RCC 7860 (cell line): Measurements from ENCODE around the gene MAP2.
A peak's percentile ranks its signal among the peaks of the same experiment; 100 is the strongest.
"Not testable (repeated sequence)": the region's sequence is repeated elsewhere in the genome, so short reads cannot be mapped to it uniquely, and the experiment has no call there.

Experiments
- DNase-seq: peaks from one replicate; pipeline ENCODE4 v3.0.0-alpha.2; 2015; ENCODE audit warnings: low spot score
- FAIRE-seq: peaks from 2 replicates; lab custom pipeline; 2012; peaks lifted over from hg19 to GRCh38; lab: Jason Lieb, UNC

MAP2 gene

DNA sequence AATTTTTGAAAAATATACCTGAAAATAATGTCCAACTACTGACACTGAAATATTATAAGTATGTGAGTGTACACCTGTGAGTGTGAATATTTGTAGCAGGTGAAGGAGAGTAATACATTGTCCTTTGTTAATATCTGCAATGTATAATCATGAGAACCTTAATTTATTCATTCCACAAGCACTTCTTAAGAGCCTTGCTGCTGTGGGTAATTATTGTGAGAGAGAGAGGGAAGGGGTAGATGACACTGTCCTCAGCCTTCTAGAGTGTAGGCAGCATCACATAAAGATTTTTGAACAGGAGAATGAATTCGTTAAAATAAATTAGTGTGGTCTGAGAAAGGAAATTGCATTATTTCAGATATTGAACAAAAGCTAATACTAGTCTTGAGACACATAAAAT, 157.2 kb downstream of the MAP2 start:
- FAIRE-seq (no peak), DNase-seq (no peak)

DNA sequence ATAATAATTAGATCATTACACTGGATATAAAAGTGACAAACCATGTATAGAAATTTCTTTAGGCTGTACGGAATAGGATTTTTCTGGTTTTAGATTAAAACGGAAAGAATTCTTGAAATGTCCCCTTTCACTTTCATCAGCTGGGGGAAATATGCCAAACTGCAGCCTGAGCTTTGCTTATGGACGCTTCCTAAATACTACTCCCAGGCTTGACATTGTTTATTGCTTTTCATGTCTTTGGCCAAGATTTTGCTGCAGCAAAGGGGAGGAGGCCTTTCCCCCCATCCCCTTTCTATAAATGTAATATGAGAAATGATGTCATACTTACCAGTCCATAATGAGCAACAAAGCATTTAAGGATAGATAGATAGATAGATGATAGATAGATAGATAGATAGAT, 158.4 kb downstream of the MAP2 start:
- FAIRE-seq (no peak), DNase-seq (no peak)

DNA sequence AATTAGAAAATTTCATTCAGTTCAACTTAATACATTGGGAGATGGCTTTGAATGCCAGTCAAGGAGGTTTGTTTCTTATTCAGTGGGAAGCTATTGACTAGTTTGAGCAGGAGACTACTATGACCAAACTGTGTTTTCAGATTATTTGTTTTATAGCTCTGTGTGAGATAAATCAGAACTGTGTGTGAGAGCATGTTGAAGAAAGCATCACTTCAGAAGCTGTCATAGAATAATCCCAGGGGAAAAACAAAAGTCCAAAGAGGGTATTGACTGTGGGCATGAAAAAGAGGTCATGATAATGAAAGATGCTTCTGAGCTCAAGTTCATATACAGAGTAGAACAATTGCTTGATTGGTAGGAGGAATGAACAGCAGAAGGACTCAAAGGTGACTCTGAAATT, 160.6 kb downstream of the MAP2 start:
- no peak for FAIRE-seq
- DNase-seq = no peak

DNA sequence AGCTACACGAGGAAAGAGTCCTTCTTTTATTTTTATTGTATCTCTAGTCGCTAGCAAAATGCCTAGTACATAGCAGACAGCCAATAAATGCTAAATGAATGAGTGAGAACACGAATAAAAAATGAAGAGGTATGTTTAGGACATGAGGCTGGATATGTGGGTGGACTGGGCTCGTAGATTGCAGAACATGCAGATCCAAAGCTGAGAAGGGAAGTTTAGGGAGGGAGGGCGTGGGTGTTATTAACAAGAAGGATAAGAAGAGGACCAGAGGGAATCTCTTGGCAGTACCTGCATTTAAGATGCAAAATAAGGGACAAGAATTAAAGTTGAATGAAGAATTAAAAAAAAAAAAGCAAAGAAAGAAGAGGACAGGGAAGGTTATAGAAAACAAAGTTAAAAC, 161.1 kb downstream of the MAP2 start:
- FAIRE-seq = no peak

DNA sequence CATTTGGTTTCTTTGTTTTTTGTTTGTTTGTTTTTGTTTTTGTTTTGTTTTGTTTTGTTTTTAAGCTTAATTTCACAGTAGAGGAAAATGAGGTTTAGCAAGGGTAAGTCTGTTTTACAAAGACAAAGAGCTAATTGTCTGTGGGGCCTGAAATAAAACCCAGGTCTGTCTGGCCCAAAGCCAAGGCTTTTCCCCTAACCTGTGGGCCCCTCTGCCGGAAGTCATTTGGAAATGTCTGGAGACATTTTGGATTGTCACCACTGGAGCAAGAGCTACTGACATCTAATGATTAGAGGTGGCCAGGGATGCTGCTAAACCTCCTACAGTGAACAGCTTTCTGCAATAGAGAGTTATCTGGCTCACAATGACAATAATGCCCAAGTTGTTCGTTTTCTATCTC, 167.2 kb downstream of the MAP2 start:
- DNase-seq = no peak
- no peak for FAIRE-seq

More for the DNA sequence above, 161.1 kb downstream of the MAP2 start:
- DNase-seq = no peak

DNA sequence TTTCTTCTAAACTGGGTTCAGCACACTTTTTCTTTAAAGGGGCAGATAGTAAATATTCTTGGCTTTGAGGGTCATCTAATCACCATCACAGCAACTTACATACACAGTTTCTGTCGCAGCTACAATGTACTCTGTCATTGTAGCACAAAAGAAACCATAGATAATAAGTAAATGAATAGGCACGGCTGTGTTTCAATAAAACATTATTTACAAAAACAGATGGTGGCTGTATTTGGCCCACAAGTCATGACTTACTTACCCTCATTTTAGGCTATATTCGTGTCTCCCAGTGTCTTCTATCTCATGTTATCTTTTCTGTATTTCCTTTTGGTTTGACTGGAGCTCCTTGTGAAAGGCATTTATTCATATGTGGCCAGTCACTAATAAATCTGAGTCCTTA, 168.3 kb downstream of the MAP2 start:
- FAIRE-seq = no peak
- no peak for DNase-seq

DNA sequence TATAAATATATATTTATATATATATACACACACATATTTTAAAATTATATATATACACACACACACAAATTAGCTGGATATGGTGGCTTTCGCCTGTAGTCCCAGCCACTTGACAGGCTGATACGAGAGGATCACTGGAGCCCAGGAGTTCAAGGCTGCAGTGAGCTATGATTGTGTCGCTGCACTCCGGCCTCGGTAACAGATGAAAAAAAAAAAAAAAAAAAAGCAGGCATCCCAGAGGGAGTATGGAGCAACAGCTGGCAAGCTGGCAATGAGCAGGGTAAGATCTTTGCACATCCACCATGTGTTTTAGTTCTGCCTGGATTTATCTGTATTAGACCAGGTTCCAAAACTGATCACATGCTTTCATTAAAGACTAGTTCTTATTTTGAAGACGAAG, 170.1 kb downstream of the MAP2 start:
- DNase-seq (no peak), FAIRE-seq (no peak)

DNA sequence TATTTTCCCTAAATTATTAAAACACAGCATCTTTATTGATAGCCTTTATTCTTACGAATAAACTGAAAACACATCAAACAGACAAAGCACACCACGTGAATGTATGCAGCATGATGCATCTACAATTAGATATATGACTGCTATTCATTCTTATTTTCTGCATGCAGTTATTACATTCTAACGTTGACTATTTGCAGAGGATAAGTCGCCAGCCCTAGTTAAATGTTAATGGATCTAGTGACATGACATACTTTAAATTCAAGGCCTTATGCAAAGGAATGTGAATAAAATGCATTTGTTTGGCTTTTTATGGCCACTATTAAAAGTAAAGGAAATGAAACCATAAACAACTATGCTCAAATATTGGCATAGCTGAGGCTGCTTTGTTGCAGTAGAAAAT, 172.4 kb downstream of the MAP2 start:
- FAIRE-seq (no peak), DNase-seq (no peak)

DNA sequence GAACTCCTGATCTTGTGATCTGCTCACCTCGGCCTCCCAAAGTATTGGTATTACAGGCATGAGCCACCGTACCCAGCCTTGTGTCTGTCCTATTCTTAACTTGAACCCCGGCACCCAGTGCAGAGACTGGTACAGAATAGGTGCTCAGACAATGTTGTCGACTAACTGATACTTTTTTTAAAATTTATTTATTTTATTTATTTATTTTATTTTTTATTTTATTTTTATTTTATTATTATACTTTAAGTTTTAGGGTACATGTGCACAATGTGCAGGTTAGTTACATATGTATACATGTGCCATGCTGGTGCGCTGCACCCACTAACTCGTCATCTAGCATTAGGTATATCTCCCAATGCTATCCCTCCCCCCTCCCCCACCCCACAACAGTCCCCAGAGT, 174.4 kb downstream of the MAP2 start:
- FAIRE-seq, DNase-seq: not testable (repeated sequence)

DNA sequence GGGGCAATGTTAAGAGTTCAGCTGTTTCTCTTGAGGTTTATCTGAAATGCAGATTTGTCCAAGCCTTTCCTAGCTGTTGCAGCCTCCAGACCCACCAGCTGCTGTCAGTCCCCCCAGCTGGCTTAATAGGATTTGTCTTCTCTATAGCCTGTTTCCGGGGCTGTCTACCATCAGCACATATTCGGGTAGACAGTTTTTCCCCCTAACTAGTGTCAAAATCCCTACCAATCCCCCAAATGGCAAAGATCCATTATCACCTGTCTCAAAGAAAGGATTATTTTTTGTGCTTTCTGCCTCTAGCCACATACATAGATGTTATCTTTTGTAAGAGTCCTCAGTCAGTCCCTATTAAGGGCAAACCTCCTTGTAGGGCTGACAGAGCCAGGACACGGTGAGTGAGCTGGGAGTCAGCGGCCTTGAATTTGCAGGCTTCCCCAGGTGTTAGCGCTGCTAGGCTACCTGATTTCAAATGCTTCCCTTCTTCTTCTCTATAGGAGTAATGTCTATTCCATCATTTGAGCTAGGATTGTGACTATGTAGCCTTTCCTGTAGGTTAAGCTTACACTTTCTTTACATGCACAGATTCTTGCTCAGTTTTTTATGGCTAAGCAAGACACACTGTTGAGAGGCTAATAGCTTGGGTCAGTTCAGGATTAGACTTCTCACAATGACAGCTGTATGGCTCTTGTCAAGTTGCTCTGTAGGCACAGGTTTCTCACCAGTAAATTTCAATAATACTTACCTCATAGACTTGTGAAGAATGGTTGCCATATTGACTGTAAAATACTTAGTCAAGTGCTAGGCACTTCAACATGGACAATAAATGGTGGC, 176.7 kb downstream of the MAP2 start:
- no peak for DNase-seq
- FAIRE-seq = no peak

DNA sequence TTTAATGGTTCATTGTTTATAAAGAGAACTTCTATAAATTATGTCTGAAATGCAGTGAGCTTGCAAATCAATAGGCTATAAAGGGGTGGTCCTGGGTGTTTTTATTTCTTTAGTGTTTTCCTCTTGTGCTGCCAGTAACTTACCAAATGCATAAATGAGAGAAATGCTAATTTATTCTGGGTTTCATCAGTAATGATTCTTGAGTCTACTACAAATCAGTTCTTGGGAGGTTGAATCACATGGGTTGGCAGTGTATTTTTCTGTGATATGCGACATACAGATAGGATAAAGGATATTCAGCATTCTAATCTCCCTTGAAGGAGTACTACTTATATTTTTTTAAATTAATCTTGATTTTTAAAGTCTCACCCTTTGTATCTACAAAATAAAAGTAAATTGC, 177.7 kb downstream of the MAP2 start:
- FAIRE-seq = no peak
- no peak for DNase-seq

DNA sequence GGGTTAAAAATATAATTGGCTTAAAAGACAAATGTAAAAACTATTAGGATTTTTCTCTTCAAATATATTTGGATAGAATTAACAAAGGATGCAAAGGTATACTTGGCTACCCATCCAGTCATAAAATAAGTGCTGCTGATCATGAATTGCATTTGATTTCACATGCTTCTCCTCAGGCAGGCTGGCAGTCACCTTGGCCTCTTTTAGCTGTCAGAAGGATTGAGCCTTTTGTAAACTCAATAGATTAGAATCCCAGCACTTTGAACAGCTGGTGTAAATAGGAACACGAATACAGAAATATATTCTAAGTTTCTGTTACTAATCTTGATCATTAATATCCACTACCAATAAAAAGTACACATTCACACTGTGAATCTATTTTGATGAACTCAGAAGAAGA, 178.4 kb downstream of the MAP2 start:
- no peak for FAIRE-seq
- no peak for DNase-seq

DNA sequence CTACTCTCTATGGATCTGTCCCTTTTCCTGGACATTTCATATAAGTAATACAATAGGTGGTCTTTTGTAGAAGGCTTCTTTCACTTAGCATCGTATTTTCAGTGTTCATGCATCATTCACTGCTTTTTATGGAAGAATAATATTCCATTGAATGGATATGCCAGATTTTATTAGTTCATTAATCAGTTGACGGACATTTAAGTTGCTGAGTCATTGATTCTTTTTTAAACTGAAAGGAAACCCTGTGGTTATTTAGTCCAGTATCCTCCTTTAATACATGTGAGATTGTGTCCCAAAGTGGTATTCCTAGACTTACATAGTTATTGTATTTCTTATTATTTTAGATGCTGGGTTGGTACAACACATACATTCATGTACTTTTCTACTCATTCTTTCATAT, 185.7 kb downstream of the MAP2 start:
- DNase-seq = no peak
- FAIRE-seq = no peak

DNA sequence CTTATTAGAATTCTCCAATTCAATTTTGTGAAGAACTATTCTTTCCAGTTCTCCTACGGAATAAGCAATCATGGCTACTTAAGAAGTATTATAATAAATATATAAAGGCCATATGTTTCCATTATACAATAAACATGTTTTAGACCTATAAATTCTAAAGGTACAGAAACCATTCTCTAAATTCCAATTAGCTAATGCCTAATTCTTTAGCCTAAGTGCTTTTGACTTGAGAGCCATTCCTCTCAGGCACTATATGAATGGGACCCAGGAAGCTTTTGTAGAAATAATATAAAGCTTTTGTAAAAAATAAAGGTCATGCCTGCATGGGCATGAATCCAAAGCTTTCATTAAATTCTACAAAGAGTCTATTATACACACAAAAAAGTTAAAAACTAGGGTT, 186.8 kb downstream of the MAP2 start:
- DNase-seq = no peak
- no peak for FAIRE-seq

DNA sequence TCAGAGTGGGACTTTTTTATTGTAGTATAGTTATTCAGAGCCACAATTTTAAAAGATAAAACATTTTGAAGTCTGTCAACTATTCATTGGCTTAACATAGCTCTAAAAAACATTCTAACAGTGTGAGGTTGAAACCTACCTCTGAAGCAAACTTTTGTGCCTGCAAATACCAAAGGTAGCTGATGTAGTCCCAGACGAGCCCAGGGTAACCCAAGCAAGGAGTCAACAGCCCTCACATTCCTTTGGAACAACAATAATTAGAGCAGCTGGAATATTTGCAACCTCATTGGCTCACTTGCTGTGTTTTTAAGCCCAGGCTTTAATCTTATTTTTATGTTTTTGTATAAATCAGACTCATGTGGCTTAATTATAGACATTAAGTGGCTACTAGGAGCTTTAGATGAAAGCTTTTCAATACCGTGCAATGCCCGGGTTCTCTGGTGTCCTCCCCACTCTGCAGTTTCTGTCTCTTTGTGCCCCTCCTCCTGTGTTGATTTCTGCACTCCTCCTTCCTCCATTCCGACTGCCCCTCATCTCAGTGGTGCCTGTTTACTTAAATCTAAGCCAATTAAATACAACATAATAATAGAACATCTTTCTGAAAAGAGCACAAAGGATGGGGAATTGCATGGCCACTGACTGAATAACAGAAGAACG, 189.9 kb downstream of the MAP2 start:
- no peak for DNase-seq
- FAIRE-seq = no peak

DNA sequence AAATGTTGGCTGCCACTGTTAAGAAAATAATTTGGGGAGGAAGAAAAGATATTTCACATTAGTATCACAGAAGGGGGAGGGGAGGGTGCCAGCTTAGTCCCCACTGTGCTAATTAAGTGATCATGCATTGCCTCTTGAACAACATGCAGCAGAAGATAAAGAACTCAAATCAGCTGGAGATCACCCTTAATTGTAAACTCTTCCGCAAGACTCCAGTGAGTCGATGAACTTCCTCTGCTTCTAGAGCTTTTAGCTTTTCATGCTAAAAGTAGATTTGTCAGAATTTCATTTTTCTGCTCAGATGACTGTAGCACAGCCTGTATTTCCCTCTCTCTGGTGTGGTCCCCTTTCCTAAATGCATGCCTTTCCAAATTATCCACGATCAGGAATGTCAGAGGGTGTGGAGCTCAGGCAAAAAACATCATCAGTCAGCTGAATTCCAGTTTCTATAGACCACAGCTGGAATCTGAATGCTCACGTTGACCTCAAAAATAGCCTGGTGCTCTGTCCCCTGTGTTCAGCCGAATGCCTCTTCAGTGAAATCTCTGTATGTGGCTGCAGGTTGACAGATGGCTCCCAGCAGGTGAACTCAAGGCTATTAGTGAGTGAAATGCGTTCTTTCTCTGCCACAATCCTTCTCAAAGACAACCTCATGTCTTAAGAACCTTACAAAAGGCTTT, 191.0 kb downstream of the MAP2 start:
- FAIRE-seq = no peak
- DNase-seq = no peak

DNA sequence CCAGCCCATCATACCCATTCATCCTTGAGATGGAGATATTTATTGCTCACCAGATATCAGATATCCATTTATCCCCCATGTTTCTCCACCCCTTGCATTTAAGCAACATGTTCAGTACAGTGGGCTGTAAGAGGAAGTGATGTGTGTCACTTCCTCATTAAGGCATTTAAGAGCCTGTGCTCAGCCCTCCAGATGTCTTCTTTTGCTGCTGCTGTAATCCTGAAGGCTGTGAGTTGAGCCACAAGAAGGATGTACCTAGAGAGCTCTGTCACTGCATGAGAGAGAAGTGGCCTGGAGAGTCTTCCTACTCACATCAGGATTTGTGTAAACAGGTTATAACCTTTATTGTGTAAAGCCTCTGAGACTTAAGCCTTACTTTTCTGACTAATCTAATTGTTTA, 195.9 kb downstream of the MAP2 start:
- no peak for DNase-seq
- no peak for FAIRE-seq

DNA sequence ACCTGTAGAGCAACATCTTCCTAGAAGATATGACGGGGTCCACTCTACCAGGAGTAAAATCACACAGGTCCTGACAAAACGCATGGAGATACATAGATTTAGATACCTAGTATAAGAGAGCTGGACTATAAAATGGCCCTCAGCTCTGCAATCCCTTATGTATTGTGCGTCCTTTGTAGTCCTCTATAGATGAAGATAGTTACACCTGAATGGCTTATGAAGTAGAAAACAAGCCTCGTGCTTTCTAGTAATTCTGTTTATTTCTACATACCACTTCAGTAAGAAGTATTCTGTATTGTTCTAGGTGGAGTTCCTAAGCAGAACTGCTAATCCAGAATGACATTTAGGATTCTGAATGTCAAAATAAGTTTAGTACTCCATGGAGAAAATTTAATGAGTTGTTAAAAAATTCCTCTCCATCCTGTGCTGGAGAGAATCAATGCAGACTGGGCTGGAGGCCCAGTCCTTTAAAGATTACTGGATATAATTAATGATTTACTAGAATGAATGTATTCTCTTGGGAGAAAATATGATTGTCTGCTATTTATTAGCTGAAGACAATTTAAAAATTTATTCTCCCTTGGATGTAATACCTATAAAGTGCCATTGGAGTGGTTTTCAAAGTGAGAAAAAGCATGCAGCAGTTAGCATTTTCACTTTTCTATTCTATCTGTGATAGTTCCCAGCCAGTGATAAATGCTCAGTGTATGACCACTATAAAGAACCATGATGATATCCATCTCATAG, 200.5 kb downstream of the MAP2 start:
- FAIRE-seq (peak; percentile 75), DNase-seq (no peak)

DNA sequence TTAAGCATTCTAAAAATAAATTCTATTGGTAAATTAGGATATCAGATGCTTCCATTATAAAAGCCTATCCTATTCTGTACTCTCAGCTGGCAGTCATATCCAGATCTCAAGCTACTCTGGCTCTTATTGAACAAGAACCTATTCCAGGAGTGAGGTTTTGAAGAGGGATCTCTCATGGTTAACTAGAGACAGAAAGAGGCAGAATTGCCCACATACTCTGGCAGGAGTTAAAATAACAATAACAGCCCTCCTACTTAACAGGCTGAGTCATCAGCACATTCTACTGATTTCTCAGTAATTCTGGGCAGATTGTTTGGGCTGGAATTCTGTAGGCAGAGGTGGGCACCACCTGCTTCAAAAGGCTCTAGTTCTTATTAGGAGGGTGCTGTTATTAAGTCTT, 205.8 kb downstream of the MAP2 start:
- no peak for FAIRE-seq
- no peak for DNase-seq

DNA sequence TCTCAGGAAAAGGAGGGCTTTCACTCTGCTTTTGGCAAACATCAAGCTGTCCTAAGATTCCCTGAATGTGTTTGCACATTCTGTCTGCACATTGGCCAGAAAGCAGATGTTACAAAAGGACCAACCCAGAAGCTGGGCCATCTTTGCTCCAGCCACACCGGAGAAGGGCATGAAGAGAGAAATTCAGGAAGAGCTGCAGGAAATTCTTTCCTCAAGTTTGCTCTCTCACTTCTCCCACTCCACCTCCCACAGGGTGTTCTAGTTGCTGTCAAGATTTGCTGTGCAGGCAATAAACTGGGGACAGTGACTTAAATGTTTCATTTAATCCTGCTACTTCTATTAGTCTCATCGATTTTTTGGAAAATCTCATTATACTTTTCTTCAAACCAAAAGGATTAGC, 210.1 kb downstream of the MAP2 start:
- DNase-seq (no peak), FAIRE-seq (no peak)

DNA sequence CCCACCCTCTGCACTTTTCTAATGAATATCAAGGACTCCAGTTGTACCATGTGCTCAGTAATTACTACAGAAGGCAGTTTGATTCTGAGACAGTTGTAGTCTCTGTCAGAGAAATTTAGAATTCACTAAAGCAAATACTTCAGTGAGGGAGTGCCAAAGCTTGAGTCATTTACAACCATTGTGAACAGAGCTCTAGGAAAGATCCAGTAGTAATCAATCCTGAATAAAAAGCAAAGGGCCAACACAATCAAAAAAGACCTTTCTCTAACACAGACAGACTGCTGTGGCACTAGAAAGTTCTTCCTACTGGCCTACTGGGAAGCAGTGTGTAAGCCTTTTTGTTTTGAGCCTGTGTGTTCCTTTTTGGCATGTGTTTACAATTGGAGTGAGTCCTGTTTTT, 212.2 kb downstream of the MAP2 start:
- no peak for FAIRE-seq
- DNase-seq = no peak
